Measurements from ENCODE around the gene VARS2. TPM values are rescaled to one million over a fixed set of nuclear protein-coding genes. Genes with fewer than 3 reads are reported as not detected.
"Not testable (repeated sequence)": the region's sequence is repeated elsewhere in the genome, so short reads cannot be mapped to it uniquely, and the experiment has no call there.

The VARS2 gene
- total and polyA plus RNA-seq, 2 experiments from 2014 or later: 21.6 to 36.9 TPM

- H2AFZ ChIP-seq: no peak overlapping the region
- H4K20me1 ChIP-seq (ENCODE audit: insufficient read depth, poor library complexity, severe bottlenecking): no peaks in the 10 kb centered on the region
- no peak overlapping the region for H3K4me3 ChIP-seq
- H3K9me3 ChIP-seq (ENCODE audit: low read depth): no peaks in the 10 kb centered on the region
- WGBS (ENCODE audit: low lambda C conversion rate, missing lambda C conversion rate): 86% methylated on average over 4 of the region's 4 CpGs
- no peak for TF ChIP-seq EZH2 (IDR thresholded peaks at IDR 0.05; ENCODE audit: borderline replicate concordance)
- no peak for TF ChIP-seq CTCF (IDR thresholded peaks at IDR 0.05; ENCODE audit: poor library complexity)
- no peaks in the 10 kb centered on the region for H3K36me3 ChIP-seq (replicated peaks; ENCODE audit: insufficient read depth, low read depth)
- peak; percentile 42 for DNase-seq (ENCODE audit: low spot score)
- peaks cover 11% of the 10 kb centered on the region for H3K4me1 ChIP-seq (ENCODE audit: insufficient read depth)
- H3K27ac ChIP-seq: peak overlapping the region; percentile 66
- no peak overlapping the region for H3K4me2 ChIP-seq
- H3K9me2 ChIP-seq (replicated peaks; ENCODE audit: insufficient read depth): no peaks in the 10 kb centered on the region
- no peaks in the 10 kb centered on the region for H3K79me2 ChIP-seq
- H3K27me3 ChIP-seq: no peaks in the 10 kb centered on the region
Measured at GRCh38 chr6:30926644-30927043, 12.6 kb downstream of the VARS2 start.

- not testable (repeated sequence) for H2AFZ ChIP-seq, H3K79me2 ChIP-seq
- 96% methylated on average over 3 of the region's 3 CpGs for WGBS (ENCODE audit: low lambda C conversion rate, missing lambda C conversion rate)
Measured at GRCh38 chr6:30927080-30927479, 13.0 kb downstream of the VARS2 start.

GRCh38 chr6:30928677-30929076 is 14.6 kb downstream of the VARS2 start:
- Histone ChIP-seq H2AFZ (no peak overlapping the region), H3K4me3 (no peak overlapping the region), H3K36me3 (replicated peaks; ENCODE audit: insufficient read depth, low read depth) (no peaks in the 10 kb centered on the region), H3K27ac (no peak overlapping the region), H3K4me2 (no peak overlapping the region), H4K20me1 (ENCODE audit: insufficient read depth, poor library complexity, severe bottlenecking) (no peaks in the 10 kb centered on the region), H3K4me1 (ENCODE audit: insufficient read depth) (peaks cover 23% of the 10 kb centered on the region), H3K9me2 (replicated peaks; ENCODE audit: insufficient read depth) (no peaks in the 10 kb centered on the region), H3K27me3 (no peaks in the 10 kb centered on the region), H3K79me2 (no peaks in the 10 kb centered on the region), H3K9me3 (ENCODE audit: low read depth) (no peaks in the 10 kb centered on the region)
- 100% methylated on average over 3 of the region's 3 CpGs for WGBS (ENCODE audit: low lambda C conversion rate, missing lambda C conversion rate)
- TF ChIP-seq EZH2 (IDR thresholded peaks at IDR 0.05; ENCODE audit: borderline replicate concordance) (no peak), EZH2phosphoT487 (IDR thresholded peaks at IDR 0.05; ENCODE audit: low read depth, severe bottlenecking, unreplicated experiment) (no peak), CTCF (IDR thresholded peaks at IDR 0.05; ENCODE audit: poor library complexity) (no peak)
- no peak for DNase-seq (ENCODE audit: low spot score)

More at GRCh38 chr6:30927080-30927479, 13.0 kb downstream of the VARS2 start:
- H3K9me2 ChIP-seq (replicated peaks; ENCODE audit: insufficient read depth); H3K27me3 ChIP-seq; H3K4me2 ChIP-seq; DNase-seq (ENCODE audit: low spot score); H3K9me3 ChIP-seq (ENCODE audit: low read depth); H3K4me3 ChIP-seq; H3K36me3 ChIP-seq (replicated peaks; ENCODE audit: insufficient read depth, low read depth); H4K20me1 ChIP-seq (ENCODE audit: insufficient read depth, poor library complexity, severe bottlenecking): not testable (repeated sequence)
- H3K27ac ChIP-seq: peak overlapping the region; percentile 63
- H3K4me1 ChIP-seq (ENCODE audit: insufficient read depth): peaks cover 15% of the 10 kb centered on the region

- no peaks in the 10 kb centered on the region for H3K36me3 ChIP-seq (replicated peaks; ENCODE audit: insufficient read depth, low read depth)
- no peaks in the 10 kb centered on the region for H3K27me3 ChIP-seq
- no peaks in the 10 kb centered on the region for H3K79me2 ChIP-seq
- no peak for DNase-seq (ENCODE audit: low spot score)
- H3K4me3 ChIP-seq: no peak overlapping the region
- H3K9me2 ChIP-seq (replicated peaks; ENCODE audit: insufficient read depth): no peaks in the 10 kb centered on the region
- no peak overlapping the region for H3K27ac ChIP-seq
- H3K4me2 ChIP-seq: no peak overlapping the region
- no peaks in the 10 kb centered on the region for H4K20me1 ChIP-seq (ENCODE audit: insufficient read depth, poor library complexity, severe bottlenecking)
- WGBS (ENCODE audit: low lambda C conversion rate, missing lambda C conversion rate): 88% methylated on average over 4 of the region's 4 CpGs
- H2AFZ ChIP-seq: no peak overlapping the region
- TF ChIP-seq EZH2 (IDR thresholded peaks at IDR 0.05; ENCODE audit: borderline replicate concordance) (no peak), CTCF (IDR thresholded peaks at IDR 0.05; ENCODE audit: poor library complexity) (no peak), EZH2phosphoT487 (IDR thresholded peaks at IDR 0.05; ENCODE audit: low read depth, severe bottlenecking, unreplicated experiment) (no peak)
- peaks cover 23% of the 10 kb centered on the region for H3K4me1 ChIP-seq (ENCODE audit: insufficient read depth)
- H3K9me3 ChIP-seq (ENCODE audit: low read depth): no peaks in the 10 kb centered on the region
Measured at GRCh38 chr6:30930506-30930905, 16.5 kb downstream of the VARS2 start.
